Liver (tissue), 9 donors: ENCODE measurements around the gene TINAG. TPM values are rescaled to one million over a fixed set of nuclear protein-coding genes. Genes with fewer than 3 reads are reported as not detected.

Source experiments
- DNase-seq: peaks from one replicate; pipeline ENCODE4 v3.0.0-alpha.2; 2017; ENCODE audit warnings: low spot score
- H3K27ac ChIP-seq, 2 donors: one replicate each; pipeline ENCODE4 v1.7.0; 2013; ENCODE audit warnings: inconsistent platforms in 2 of 2, low read length in 2 of 2, control low read depth in 1 of 2, low read depth in 1 of 2, mild to moderate bottlenecking in 1 of 2
- H3K27me3 ChIP-seq, 4 donors: one replicate each; pipeline versions ENCODE4 v1.6.1 to v1.7.0; 2013; ENCODE audit warnings: low read length in 3 of 4, inconsistent platforms in 1 of 4, mild to moderate bottlenecking in 1 of 4, moderate library complexity in 1 of 4; ENCODE audit not compliant: control insufficient read depth in 4 of 4, insufficient read depth in 4 of 4
- H3K36me3 ChIP-seq, 4 donors: one replicate each; pipeline versions ENCODE4 v1.6.1 to v1.7.0; 2013; ENCODE audit warnings: low read length in 3 of 4, mild to moderate bottlenecking in 3 of 4, low read depth in 1 of 4, moderate library complexity in 1 of 4; ENCODE audit not compliant: control insufficient read depth in 4 of 4, insufficient read depth in 3 of 4
- H3K4me1 ChIP-seq, 4 donors: one replicate each; pipeline versions ENCODE4 v1.6.1 to v1.7.0; 2013; ENCODE audit warnings: low read length in 3 of 4, mild to moderate bottlenecking in 3 of 4, moderate library complexity in 1 of 4; ENCODE audit not compliant: control insufficient read depth in 4 of 4, insufficient read depth in 4 of 4
- H3K4me3 ChIP-seq, 3 donors: one replicate each; pipeline versions ENCODE4 v1.6.1 to v1.7.0; 2013; ENCODE audit warnings: low read length in 3 of 3, control low read depth in 1 of 3, low read depth in 1 of 3, mild to moderate bottlenecking in 1 of 3
- H3K9ac ChIP-seq, 2 donors: one replicate each; pipeline ENCODE4 v1.7.0; 2013; ENCODE audit warnings: low read length in 2 of 2, mild to moderate bottlenecking in 2 of 2, moderate library complexity in 2 of 2, control low read depth in 1 of 2, low read depth in 1 of 2
- H3K9me3 ChIP-seq, 4 donors: one replicate each; pipeline versions ENCODE4 v1.6.1 to v1.7.0; 2013; ENCODE audit warnings: low read length in 3 of 4; ENCODE audit not compliant: control insufficient read depth in 4 of 4
- ATF3 ChIP-seq: IDR thresholded peaks from 2 replicates; pipeline ENCODE4 v1.6.1; 2016; ENCODE audit warnings: antibody characterized with exemption
- EGR1 ChIP-seq, 2 donors: IDR thresholded peaks; 2 replicates each; pipeline ENCODE4 v1.6.1; 2016 to 2018; ENCODE audit warnings: antibody characterized with exemption in 2 of 2, low read depth in 2 of 2
- FOXA1 ChIP-seq: IDR thresholded peaks from 2 replicates; pipeline ENCODE4 v1.6.1; 2016; ENCODE audit warnings: antibody characterized with exemption
- FOXA2 ChIP-seq: IDR thresholded peaks from 2 replicates; pipeline ENCODE4 v1.6.1; 2016; ENCODE audit warnings: antibody characterized with exemption
- GABPA ChIP-seq, 2 donors: IDR thresholded peaks in 1 of 2; conservative IDR thresholded peaks in 1 of 2; 2 replicates each; pipeline ENCODE4 v1.6.1; 2016; ENCODE audit warnings: antibody characterized with exemption in 2 of 2, mild to moderate bottlenecking in 1 of 2, moderate library complexity in 1 of 2
- HNF4A ChIP-seq, 2 donors: conservative IDR thresholded peaks; 2 replicates each; pipeline ENCODE4 v1.6.1; 2016; ENCODE audit warnings: antibody characterized with exemption in 2 of 2, mild to moderate bottlenecking in 2 of 2
- HNF4G ChIP-seq: IDR thresholded peaks from 2 replicates; pipeline ENCODE4 v1.6.1; 2016; ENCODE audit warnings: antibody characterized with exemption
- JUND ChIP-seq, 2 donors: IDR thresholded peaks; 2 replicates each; pipeline ENCODE4 v1.6.1; 2016; ENCODE audit warnings: antibody characterized with exemption in 2 of 2
- MAX ChIP-seq: IDR thresholded peaks from 2 replicates; pipeline ENCODE4 v1.6.1; 2016; ENCODE audit warnings: antibody characterized with exemption
- NR2F2 ChIP-seq: IDR thresholded peaks from 2 replicates; pipeline ENCODE4 v1.6.1; 2016; ENCODE audit warnings: antibody characterized with exemption
- RAD21 ChIP-seq, 2 donors: IDR thresholded peaks; 2 replicates each; pipeline ENCODE4 v1.6.1; 2016; ENCODE audit warnings: antibody characterized with exemption in 2 of 2, mild to moderate bottlenecking in 2 of 2
- RXRA ChIP-seq, 2 donors: IDR thresholded peaks; 2 replicates each; pipeline ENCODE4 v1.6.1; 2017 to 2018; ENCODE audit warnings: antibody characterized with exemption in 2 of 2, mild to moderate bottlenecking in 1 of 2
- SP1 ChIP-seq: IDR thresholded peaks from 2 replicates; pipeline ENCODE4 v1.6.1; 2018; ENCODE audit warnings: antibody characterized with exemption, mild to moderate bottlenecking
- TAF1 ChIP-seq: conservative IDR thresholded peaks from 2 replicates; pipeline ENCODE4 v1.6.1; 2016; ENCODE audit warnings: antibody characterized with exemption, mild to moderate bottlenecking
- YY1 ChIP-seq: IDR thresholded peaks from 2 replicates; pipeline ENCODE4 v1.6.1; 2016; ENCODE audit warnings: antibody characterized with exemption, mild to moderate bottlenecking
- WGBS: extraction: QIAGEN DNeasy Blood & Tissue Kit; methylation state at CpG from one replicate; pipeline ENCODE4 v1.1.7; 2013; 5-methylcytosine and 5-hydroxymethylcytosine counted together
- polyA plus RNA-seq, 2 donors: library from polyadenylated mRNA; stranded (reverse) in 1 of 2; unstranded in 1 of 2; fragments of 200-250 nt in 1 of 2; fragments of >200 nt in 1 of 2; fragmentation: Nextera tagmentation in 1 of 2; extraction: Ambion mirVana in 1 of 2; gene quantifications; one replicate each; pipeline versions ENCODE4 v1.2.1 to v1.2.3, GENCODE V29; 2013 to 2015
- total RNA-seq, 2 donors: library from RNA; depleted of rRNA; stranded (reverse); fragments of >200 nt; gene quantifications; one replicate each; pipeline ENCODE4 v1.2.3, GENCODE V29; 2014
- TF ChIP-seq, protein P1 (sequence below): IDR thresholded peaks from 2 replicates; pipeline ENCODE4 v1.6.1; 2016; ENCODE audit warnings: antibody characterized with exemption
- TF ChIP-seq, protein P2 (sequence below): IDR thresholded peaks from 2 replicates; pipeline ENCODE4 v1.6.1; 2016; ENCODE audit warnings: antibody characterized with exemption, mild to moderate bottlenecking
- TF ChIP-seq, protein P3 (sequence below): fragments of 150-350 bp; IDR thresholded peaks from 2 replicates; pipeline ENCODE4 v1.5.1; 2017; ENCODE audit warnings: improper control_type of control experiment, low read depth, low read length; ENCODE audit not compliant: missing input control
- donor health status: healthy.
- donor health status: healthy.
- donor health status: healthy.
- donor health status: healthy.
- donor health status: healthy.

TINAG gene
- total and polyA plus RNA-seq, 4 donors, result not detected

DNA sequence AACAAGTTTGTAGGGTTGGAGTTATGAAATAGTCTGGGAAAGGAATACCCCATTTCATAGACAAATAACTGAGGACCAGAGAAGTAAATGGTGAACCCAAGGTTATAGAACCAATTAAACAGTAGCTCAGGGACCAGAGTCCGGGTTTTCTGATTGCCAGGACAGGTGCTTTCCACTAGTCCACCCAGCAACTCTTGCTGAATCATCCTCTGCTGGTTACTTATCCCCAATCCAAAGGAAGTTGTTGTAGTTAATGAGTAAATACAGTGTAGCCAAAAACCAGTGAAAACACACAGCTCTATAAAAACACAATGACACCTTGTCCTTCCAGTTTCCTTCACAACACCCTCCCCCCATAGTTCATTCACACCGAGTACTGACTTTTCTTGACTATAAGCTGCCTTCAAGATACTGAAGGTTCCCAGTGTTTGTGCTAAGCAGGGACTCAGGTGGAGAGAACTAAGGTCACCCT is 766 bp upstream of the TINAG start:
- Histone ChIP-seq H3K9me3 (no peaks in the 10 kb centered on the region), H3K9ac (no peak overlapping the region), H3K36me3 (no peaks in the 10 kb centered on the region), H3K27me3 (no peaks in the 10 kb centered on the region), H3K4me1 (no peaks in the 10 kb centered on the region), H3K4me3 (no peak overlapping the region), H3K27ac (no peak overlapping the region)
- DNase-seq, result no peak
- 22% methylated on average over 2 of the region's 2 CpGs for WGBS
- TF ChIP-seq GABPA (IDR thresholded peaks at IDR 0.05 in 1 of 2, conservative IDR thresholded peaks at IDR 0.05 in 1 of 2) (no peak), HNF4G (no peak), HNF4A (conservative IDR thresholded peaks at IDR 0.05) (no peak), TAF1 (no peak), FOXA2 (no peak), MAX (no peak), RAD21 (IDR thresholded peaks at IDR 0.05) (no peak), RXRA (IDR thresholded peaks at IDR 0.05) (no peak), YY1 (no peak), NR2F2 (no peak), SP1 (no peak), ATF3 (no peak), JUND (IDR thresholded peaks at IDR 0.05) (no peak), EGR1 (IDR thresholded peaks at IDR 0.05; ENCODE audit: low read depth in 2 of 2) (no peak), FOXA1 (no peak)
- TF ChIP-seq, protein P1, sequence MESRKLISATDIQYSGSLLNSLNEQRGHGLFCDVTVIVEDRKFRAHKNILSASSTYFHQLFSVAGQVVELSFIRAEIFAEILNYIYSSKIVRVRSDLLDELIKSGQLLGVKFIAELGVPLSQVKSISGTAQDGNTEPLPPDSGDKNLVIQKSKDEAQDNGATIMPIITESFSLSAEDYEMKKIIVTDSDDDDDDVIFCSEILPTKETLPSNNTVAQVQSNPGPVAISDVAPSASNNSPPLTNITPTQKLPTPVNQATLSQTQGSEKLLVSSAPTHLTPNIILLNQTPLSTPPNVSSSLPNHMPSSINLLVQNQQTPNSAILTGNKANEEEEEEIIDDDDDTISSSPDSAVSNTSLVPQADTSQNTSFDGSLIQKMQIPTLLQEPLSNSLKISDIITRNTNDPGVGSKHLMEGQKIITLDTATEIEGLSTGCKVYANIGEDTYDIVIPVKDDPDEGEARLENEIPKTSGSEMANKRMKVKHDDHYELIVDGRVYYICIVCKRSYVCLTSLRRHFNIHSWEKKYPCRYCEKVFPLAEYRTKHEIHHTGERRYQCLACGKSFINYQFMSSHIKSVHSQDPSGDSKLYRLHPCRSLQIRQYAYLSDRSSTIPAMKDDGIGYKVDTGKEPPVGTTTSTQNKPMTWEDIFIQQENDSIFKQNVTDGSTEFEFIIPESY, result no peak
- TF ChIP-seq, protein P2, sequence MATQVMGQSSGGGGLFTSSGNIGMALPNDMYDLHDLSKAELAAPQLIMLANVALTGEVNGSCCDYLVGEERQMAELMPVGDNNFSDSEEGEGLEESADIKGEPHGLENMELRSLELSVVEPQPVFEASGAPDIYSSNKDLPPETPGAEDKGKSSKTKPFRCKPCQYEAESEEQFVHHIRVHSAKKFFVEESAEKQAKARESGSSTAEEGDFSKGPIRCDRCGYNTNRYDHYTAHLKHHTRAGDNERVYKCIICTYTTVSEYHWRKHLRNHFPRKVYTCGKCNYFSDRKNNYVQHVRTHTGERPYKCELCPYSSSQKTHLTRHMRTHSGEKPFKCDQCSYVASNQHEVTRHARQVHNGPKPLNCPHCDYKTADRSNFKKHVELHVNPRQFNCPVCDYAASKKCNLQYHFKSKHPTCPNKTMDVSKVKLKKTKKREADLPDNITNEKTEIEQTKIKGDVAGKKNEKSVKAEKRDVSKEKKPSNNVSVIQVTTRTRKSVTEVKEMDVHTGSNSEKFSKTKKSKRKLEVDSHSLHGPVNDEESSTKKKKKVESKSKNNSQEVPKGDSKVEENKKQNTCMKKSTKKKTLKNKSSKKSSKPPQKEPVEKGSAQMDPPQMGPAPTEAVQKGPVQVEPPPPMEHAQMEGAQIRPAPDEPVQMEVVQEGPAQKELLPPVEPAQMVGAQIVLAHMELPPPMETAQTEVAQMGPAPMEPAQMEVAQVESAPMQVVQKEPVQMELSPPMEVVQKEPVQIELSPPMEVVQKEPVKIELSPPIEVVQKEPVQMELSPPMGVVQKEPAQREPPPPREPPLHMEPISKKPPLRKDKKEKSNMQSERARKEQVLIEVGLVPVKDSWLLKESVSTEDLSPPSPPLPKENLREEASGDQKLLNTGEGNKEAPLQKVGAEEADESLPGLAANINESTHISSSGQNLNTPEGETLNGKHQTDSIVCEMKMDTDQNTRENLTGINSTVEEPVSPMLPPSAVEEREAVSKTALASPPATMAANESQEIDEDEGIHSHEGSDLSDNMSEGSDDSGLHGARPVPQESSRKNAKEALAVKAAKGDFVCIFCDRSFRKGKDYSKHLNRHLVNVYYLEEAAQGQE, result no peak
- TF ChIP-seq, protein P3, sequence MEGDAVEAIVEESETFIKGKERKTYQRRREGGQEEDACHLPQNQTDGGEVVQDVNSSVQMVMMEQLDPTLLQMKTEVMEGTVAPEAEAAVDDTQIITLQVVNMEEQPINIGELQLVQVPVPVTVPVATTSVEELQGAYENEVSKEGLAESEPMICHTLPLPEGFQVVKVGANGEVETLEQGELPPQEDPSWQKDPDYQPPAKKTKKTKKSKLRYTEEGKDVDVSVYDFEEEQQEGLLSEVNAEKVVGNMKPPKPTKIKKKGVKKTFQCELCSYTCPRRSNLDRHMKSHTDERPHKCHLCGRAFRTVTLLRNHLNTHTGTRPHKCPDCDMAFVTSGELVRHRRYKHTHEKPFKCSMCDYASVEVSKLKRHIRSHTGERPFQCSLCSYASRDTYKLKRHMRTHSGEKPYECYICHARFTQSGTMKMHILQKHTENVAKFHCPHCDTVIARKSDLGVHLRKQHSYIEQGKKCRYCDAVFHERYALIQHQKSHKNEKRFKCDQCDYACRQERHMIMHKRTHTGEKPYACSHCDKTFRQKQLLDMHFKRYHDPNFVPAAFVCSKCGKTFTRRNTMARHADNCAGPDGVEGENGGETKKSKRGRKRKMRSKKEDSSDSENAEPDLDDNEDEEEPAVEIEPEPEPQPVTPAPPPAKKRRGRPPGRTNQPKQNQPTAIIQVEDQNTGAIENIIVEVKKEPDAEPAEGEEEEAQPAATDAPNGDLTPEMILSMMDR, result no peak

DNA sequence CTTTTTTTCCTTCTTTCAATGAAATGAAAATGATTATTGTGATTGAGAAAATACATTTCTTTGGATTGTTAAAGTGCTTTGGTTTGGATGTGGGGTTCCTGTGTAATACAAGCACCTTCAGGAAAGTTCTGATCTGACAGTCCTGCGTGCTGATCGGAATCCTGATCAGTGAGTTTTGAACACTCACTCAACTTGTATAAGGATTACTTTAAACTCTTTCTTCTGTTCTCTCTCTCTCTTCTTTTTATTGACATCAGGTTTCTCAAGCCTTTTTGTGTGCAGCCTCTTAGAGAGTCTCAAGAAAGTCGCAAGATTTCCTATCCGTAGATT is 710 bp downstream of the TINAG start:
- no peak overlapping the region for H3K9ac ChIP-seq
- DNase-seq, result no peak
- no peaks in the 10 kb centered on the region for H3K9me3 ChIP-seq
- H3K4me3 ChIP-seq, result no peak overlapping the region
- H3K4me1 ChIP-seq, result no peaks in the 10 kb centered on the region
- WGBS, result 82% methylated on average over 4 of the region's 4 CpGs
- H3K27ac ChIP-seq, result no peak overlapping the region
- no peaks in the 10 kb centered on the region for H3K27me3 ChIP-seq
- H3K36me3 ChIP-seq, result no peaks in the 10 kb centered on the region
- TF ChIP-seq ATF3, result no peak
- no peak for TF ChIP-seq JUND (IDR thresholded peaks at IDR 0.05)
- TF ChIP-seq SP1, result no peak
- no peak for TF ChIP-seq TAF1
- TF ChIP-seq, protein P2, result no peak
- TF ChIP-seq, protein P1, result no peak
- no peak for TF ChIP-seq RAD21 (IDR thresholded peaks at IDR 0.05)
- no peak for TF ChIP-seq RXRA (IDR thresholded peaks at IDR 0.05)
